Lower leg skin (tissue), 4 donors: ENCODE results near the gene PELI3. TPM values are rescaled to one million over a fixed set of nuclear protein-coding genes. Genes with fewer than 3 reads are reported as not detected.
"Not testable (repeated sequence)": the region's sequence is repeated elsewhere in the genome, so short reads cannot be mapped to it uniquely, and the experiment has no call there.

Source experiments
- DNase-seq, 2 donors: peaks; one replicate each; pipeline ENCODE4 v3.0.0-alpha.2; 2019; ENCODE audit warnings: low spot score in 2 of 2
- H3K4me3 ChIP-seq: fragments of 200-600 bp; sonication (generic); 2 replicates; pipeline ENCODE4 v1.5.1; 2017; ENCODE audit warnings: mild to moderate bottlenecking, low read depth; ENCODE audit not compliant: poor library complexity, severe bottlenecking
- POLR2A ChIP-seq, 2 donors: fragments of 450-650 bp; IDR thresholded peaks; one replicate each; pipeline ENCODE4 v1.6.1; 2016 to 2017; ENCODE audit warnings: antibody characterized with exemption in 2 of 2, mild to moderate bottlenecking in 1 of 2, moderate library complexity in 1 of 2
- WGBS, 2 donors: methylation state at CpG; one replicate each; pipeline ENCODE4 v1.1.5; 2018; 5-methylcytosine and 5-hydroxymethylcytosine counted together
- intact Hi-C: fragments of 100-400 bp; cut with DNase I; formaldehyde crosslinking; loops from one replicate; pipeline ENCODE4 v1.15.0; 2023; ENCODE audit warnings: low total_unique reads
- total RNA-seq, 4 donors: library from RNA; depleted of rRNA; stranded (reverse); fragments of >200 nt; gene quantifications; one replicate each; pipeline ENCODE4 v1.1.0, GENCODE V29; 2016
- TF ChIP-seq, protein P1 (sequence below), 3 donors: fragments of 450-650 bp; IDR thresholded peaks; one replicate each; pipeline ENCODE4 v1.5.1; 2016; ENCODE audit warnings: antibody characterized with exemption in 3 of 3, mild to moderate bottlenecking in 3 of 3, moderate library complexity in 2 of 3

Gene PELI3
- total RNA-seq, 4 donors from 2014 or later: 14.3 to 22.0 (median 17.1) TPM

DNA sequence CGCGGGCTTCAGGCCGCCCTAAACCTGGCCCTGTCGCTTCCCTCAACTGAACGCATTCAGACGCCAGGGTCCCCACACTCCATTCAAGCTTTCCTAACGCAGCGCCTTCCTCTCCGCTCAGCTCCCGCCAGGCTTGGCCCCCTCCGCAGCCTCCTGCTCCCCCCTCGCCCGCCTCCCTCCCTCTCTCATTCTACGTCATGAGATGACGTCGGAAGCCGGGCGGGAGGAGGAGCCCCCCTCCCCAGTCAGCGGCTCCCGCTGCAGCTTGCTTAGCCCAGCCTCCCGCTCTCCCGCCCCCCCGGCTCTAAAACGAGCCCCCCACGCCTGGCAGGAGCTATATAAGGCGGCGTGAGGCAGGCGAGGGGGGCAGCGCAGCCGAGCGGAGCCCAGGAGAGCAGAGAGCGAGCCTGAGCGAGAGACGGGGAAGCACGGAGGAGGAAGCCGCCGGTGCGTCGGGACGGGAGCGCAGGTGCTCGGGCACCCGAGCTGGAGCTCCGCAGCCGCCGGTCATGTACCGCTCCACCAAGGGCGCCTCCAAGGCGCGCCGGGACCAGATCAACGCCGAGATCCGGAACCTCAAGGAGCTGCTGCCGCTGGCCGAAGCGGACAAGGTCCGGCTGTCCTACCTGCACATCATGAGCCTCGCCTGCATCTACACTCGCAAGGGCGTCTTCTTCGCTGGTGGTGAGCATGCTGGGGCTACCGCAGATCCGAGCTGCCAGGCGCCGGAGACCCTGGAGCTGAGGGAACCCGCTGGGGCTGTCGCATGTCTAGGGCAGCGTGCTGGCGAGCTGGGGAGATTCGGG, 45.8 kb upstream of the PELI3 start, which contains the start of gene NPAS4:
NPAS4 (plus strand) TSS at position 365 of the 806 bp plus-strand sequence; CDS start at position 510, 145 bp downstream.
- no peak for DNase-seq
- 2 to 7% methylated on average over 42 to 58 of the region's 71 CpGs for WGBS, 2 donors
- intact Hi-C loops: no loop called here
- TF ChIP-seq, protein P1, sequence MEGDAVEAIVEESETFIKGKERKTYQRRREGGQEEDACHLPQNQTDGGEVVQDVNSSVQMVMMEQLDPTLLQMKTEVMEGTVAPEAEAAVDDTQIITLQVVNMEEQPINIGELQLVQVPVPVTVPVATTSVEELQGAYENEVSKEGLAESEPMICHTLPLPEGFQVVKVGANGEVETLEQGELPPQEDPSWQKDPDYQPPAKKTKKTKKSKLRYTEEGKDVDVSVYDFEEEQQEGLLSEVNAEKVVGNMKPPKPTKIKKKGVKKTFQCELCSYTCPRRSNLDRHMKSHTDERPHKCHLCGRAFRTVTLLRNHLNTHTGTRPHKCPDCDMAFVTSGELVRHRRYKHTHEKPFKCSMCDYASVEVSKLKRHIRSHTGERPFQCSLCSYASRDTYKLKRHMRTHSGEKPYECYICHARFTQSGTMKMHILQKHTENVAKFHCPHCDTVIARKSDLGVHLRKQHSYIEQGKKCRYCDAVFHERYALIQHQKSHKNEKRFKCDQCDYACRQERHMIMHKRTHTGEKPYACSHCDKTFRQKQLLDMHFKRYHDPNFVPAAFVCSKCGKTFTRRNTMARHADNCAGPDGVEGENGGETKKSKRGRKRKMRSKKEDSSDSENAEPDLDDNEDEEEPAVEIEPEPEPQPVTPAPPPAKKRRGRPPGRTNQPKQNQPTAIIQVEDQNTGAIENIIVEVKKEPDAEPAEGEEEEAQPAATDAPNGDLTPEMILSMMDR (IDR thresholded peaks at IDR 0.05): no peak
- no peak for TF ChIP-seq POLR2A (IDR thresholded peaks at IDR 0.05)
- H3K4me3 ChIP-seq: no peak within 1 kb of the TSS

DNA sequence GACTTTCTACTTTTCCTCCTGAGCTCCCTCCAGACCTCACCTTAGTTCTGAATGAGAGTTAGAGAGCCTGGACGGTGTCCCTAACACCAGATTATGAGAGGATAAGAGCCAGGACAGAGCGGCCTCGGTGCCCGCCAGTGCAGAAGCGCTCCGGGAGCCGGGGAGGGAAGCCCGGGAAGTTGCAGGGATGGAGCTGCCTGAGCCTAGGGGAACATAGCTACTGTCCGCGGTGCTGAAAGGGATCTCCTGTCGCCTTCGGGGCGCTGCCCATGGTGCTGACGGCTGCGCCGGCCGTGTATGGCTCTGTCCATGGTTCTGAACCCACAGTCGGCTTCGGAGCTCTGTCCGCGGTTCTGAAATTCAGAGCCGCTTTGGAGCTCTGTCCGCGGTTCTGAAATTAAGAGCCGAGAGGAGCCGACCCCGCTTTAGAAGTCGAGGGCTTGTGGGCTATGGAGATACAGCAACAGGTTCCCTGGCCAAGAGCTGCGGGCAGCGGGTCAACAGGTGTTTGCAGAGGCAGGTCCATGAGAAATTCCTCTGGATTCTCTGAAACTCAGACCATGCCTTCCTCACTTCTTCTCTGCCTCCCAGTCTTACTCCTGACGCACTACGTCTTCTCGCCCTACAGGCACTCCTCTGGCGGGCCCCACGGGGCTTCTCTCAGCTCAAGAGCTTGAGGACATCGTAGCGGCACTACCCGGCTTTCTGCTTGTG, 45.1 kb upstream of the PELI3 start:
- intact Hi-C loops: no loop called here
- DNase-seq: peak; percentile 89 to 98
- TF ChIP-seq, protein P1 (IDR thresholded peaks at IDR 0.05): no peak
- H3K4me3 ChIP-seq: no peak overlapping the region
- 12 to 13% methylated on average over 32 to 38 of the region's 38 CpGs for WGBS, 2 donors

DNA sequence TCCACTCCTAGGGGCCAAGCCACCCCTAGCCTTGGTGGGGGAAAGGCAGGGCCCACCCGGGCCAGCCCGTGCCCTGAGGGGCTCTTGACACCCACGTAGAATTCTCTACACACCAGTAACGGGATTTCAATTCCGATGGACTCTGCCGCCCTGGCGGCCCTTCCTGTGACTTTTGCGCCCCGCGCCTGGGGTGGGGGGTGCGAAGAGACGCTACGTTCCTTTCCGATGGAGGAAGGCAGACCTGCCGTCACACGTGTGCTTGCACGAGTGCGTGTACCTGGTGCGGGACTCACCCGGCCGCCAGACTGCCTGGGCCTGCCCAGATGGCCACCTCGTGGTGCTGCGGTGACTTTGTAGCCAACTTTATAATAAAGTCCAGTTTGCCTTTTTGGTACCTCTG, 40.4 kb upstream of the PELI3 start:
- WGBS, 2 donors: 61 to 72% methylated on average over 23 of the region's 23 CpGs
- TF ChIP-seq, protein P1 (IDR thresholded peaks at IDR 0.05): no peak
- TF ChIP-seq POLR2A (IDR thresholded peaks at IDR 0.05): no peak
- no peak overlapping the region for H3K4me3 ChIP-seq
- no peak for DNase-seq
- intact Hi-C loops: no loop called here

DNA sequence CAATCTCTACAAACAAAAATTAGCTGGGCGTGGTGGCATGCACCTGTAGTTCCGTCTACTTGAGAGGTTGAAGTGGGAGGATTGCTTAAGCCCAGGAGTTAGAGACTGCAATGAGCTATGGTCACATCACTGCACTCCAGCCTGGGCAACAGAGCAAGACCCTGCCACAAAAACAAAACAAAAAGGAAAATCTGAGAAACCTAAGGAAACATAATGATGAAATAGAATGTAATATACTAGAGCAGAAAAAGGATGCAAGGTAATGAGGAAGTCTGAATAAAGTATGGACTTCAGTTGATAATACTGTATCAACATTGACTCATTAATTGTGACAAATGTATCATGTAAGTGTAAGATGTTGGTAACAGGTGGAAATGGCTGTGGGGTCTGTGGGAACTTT, 37.8 kb upstream of the PELI3 start:
- no peak for DNase-seq
- TF ChIP-seq POLR2A (IDR thresholded peaks at IDR 0.05): no peak
- TF ChIP-seq, protein P1 (IDR thresholded peaks at IDR 0.05): no peak
- H3K4me3 ChIP-seq: no peak overlapping the region
- intact Hi-C loops: no loop called here
- whole genome bisulfite sequencing, 2 donors: 92 to 93% methylated on average over 2 of the region's 2 CpGs

DNA sequence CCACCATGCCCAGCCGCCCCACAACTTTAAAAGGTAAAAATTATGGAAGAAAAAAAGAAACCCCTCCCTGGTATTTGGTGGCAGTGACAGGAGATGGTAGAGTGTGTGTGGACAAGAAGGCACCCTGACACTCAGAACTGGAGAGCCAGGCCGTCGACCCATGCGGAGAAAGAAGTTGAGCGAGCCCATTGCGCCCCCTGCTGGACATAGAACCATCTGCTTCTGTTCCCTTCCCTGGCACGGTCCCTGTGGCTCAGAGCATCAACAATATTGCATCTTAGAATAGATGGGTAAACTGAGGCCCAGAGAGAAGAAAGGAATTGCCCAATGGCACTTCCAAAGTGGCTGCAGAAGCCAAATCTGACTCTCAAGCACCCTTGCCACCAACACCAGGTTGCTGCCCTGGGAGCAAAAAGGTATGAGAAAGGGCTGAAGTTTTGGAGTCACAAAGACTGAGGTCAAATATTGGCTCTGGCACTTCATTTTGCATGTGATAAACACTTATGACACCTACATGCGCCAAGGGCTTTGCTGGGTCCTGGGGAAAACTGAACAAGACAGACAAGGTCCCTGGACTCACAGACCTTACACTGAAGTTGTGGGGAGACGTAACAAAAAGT, 36.6 kb upstream of the PELI3 start:
- intact Hi-C loops: no loop called here
- DNase-seq: peak; percentile 46 to 92
- TF ChIP-seq, protein P1 (IDR thresholded peaks at IDR 0.05): no peak
- TF ChIP-seq POLR2A (IDR thresholded peaks at IDR 0.05): no peak
- WGBS, 2 donors: 31 to 40% methylated on average over 9 of the region's 9 CpGs
- no peak overlapping the region for H3K4me3 ChIP-seq

DNA sequence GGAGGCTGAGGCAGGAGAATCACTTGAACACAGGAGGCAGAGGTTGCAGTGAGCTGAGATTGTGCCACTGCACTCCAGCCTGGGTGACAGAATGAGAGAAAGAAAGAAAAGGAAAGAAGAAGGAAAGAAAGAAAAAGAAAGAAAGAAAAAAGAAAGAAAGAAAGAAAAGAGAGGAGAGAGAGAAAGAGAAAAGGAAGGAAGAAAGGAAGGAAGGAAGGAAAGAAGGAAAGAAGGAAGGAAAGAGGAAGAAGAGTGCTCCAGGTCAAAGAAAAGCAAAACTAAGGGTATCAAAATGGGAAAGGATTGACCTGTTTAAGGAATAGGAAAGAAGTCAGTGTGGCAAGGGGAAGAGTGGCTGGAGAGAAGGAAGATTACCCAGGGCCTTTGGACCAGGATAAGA, 35.4 kb upstream of the PELI3 start:
- H3K4me3 ChIP-seq, intact Hi-C loops, DNase-seq: not testable (repeated sequence)

DNA sequence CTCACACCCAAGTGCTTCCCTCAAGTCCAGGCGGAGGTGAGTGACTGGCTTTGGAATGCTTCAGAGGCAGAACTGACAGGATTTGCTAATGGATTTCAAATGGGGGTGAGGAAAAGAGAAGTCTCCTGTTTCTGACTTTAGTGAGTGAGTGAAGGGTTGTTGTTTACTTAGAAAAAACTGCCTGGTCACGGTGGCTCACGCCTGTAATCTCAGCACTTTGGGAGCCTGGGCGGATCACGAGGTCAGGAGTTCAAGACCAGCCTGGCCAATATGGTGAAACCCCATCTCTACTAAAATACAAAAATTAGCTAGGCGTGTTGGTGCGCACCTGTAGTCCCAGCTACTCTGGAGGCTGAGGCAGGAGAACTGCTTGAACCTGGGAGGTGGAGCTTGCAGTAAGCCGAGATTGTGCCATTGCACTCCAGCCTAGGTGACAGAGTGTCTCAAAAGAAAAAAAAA, 34.8 kb upstream of the PELI3 start:
- H3K4me3 ChIP-seq, intact Hi-C loops, DNase-seq: not testable (repeated sequence)
- WGBS, 2 donors: 85 to 86% methylated on average over 8 of the region's 8 CpGs
